ENCODE data around the gene ALK. TPM values are rescaled to one million over a fixed set of nuclear protein-coding genes. Genes with fewer than 3 reads are reported as not detected.

The ALK gene
- total RNA-seq, 1 experiment from 2014 or later: 0.87 TPM

DNA sequence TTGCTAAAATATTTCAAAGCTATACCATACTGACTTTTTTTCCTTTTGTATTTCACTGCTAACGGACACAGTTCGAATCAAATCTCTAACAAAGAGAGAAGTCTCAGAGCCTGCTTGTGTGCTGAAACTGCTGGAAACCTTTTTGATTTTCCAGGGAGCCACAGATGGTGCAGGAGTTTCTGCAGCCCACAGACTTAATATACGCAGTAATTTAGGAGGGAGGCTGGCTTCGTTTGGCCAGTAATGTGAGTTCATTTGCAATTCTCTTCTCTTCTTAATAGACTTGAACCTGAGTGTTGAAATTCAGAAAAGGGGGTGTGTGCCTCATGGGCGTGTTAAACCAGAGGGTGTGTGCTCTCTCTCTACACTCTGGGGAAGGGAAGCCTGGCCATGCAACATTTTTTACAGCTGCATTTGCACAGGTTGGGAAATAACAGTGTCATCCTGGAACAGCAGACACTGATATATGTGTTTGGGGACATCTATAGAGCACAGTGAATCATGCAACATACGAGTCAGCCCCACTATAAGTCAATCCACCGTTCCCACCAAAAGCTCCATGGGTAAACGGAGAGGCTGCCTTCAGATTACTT, 473.2 kb downstream of the ALK start:
- Histone ChIP-seq H3K27ac (ENCODE audit: low read length) (no peak overlapping the region), H2AFZ (ENCODE audit: low read length) (no peak overlapping the region), H3F3A (ENCODE audit: low read length, unreplicated experiment) (no peaks in the 10 kb centered on the region), H3K36me3 (ENCODE audit: low read depth, low read length) (no peaks in the 10 kb centered on the region), H3K4me2 (ENCODE audit: low read length) (no peak overlapping the region), H3K27me3 (ENCODE audit: low read length) (no peaks in the 10 kb centered on the region), H3K4me3 (ENCODE audit: low read length) (no peak overlapping the region), H3K9me2 (replicated peaks; ENCODE audit: low read length) (no peaks in the 10 kb centered on the region), H3K9ac (ENCODE audit: low read length) (no peak overlapping the region), H4K20me1 (ENCODE audit: low read length) (no peaks in the 10 kb centered on the region), H3K4me1 (ENCODE audit: insufficient read depth, low read length) (peaks cover 15% of the 10 kb centered on the region), H3K79me2 (ENCODE audit: low read length) (no peaks in the 10 kb centered on the region), H3K9me3 (ENCODE audit: low read length) (no peaks in the 10 kb centered on the region)
- TF ChIP-seq EZH2phosphoT487 (IDR thresholded peaks at IDR 0.05; ENCODE audit: borderline replicate concordance, low read length) (no peak), EZH2 (IDR thresholded peaks at IDR 0.05; ENCODE audit: low read length, unreplicated experiment) (no peak)
- TF ChIP-seq, protein P1, sequence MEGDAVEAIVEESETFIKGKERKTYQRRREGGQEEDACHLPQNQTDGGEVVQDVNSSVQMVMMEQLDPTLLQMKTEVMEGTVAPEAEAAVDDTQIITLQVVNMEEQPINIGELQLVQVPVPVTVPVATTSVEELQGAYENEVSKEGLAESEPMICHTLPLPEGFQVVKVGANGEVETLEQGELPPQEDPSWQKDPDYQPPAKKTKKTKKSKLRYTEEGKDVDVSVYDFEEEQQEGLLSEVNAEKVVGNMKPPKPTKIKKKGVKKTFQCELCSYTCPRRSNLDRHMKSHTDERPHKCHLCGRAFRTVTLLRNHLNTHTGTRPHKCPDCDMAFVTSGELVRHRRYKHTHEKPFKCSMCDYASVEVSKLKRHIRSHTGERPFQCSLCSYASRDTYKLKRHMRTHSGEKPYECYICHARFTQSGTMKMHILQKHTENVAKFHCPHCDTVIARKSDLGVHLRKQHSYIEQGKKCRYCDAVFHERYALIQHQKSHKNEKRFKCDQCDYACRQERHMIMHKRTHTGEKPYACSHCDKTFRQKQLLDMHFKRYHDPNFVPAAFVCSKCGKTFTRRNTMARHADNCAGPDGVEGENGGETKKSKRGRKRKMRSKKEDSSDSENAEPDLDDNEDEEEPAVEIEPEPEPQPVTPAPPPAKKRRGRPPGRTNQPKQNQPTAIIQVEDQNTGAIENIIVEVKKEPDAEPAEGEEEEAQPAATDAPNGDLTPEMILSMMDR (conservative IDR thresholded peaks at IDR 0.05; ENCODE audit: low read depth, low read length): no peak
- DNase-seq: peak; percentile 29
- ChIA-PET POLR2A (ENCODE audit: unreplicated experiment) (no interaction called here), CTCF (no interaction called here)
- intact Hi-C loops (cut with micrococcal nuclease): no loop called here
- no peak for ATAC-seq
- no TSS peak for BruUV-seq (replicated peaks)

DNA sequence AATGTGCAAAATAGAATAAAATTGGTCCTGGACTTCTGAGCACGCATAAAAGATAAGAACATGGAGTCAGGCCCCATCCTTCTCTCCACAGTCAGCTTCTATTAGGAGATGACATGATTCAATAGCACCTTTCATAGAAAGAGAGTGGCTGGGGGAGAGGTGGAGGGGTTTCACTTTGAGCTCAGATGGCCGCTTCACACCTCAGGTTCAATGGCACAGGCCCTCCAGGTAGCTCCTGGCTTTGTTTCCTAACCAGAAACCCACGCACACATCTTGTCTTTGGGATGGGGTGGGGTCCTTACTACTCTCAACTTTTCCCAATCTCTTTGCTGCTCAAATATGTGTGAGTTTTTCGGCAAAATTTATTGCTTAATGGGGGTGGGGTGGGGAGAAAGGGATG, 473.9 kb downstream of the ALK start:
- Histone ChIP-seq H3K4me1 (ENCODE audit: insufficient read depth, low read length) (peaks cover 22% of the 10 kb centered on the region), H4K20me1 (ENCODE audit: low read length) (no peaks in the 10 kb centered on the region), H3K4me2 (ENCODE audit: low read length) (no peak overlapping the region), H3K9me3 (ENCODE audit: low read length) (no peaks in the 10 kb centered on the region), H3K36me3 (ENCODE audit: low read depth, low read length) (no peaks in the 10 kb centered on the region), H3K27me3 (ENCODE audit: low read length) (no peaks in the 10 kb centered on the region), H3F3A (ENCODE audit: low read length, unreplicated experiment) (no peaks in the 10 kb centered on the region), H3K27ac (ENCODE audit: low read length) (no peak overlapping the region), H3K79me2 (ENCODE audit: low read length) (no peaks in the 10 kb centered on the region), H2AFZ (ENCODE audit: low read length) (no peak overlapping the region), H3K9ac (ENCODE audit: low read length) (no peak overlapping the region), H3K9me2 (replicated peaks; ENCODE audit: low read length) (no peaks in the 10 kb centered on the region), H3K4me3 (ENCODE audit: low read length) (no peak overlapping the region)
- ChIA-PET POLR2A (ENCODE audit: unreplicated experiment) (no interaction called here), CTCF (no interaction called here)
- BruUV-seq (replicated peaks): no TSS peak
- TF ChIP-seq EZH2phosphoT487 (IDR thresholded peaks at IDR 0.05; ENCODE audit: borderline replicate concordance, low read length): no peak
- TF ChIP-seq, protein P1 (conservative IDR thresholded peaks at IDR 0.05; ENCODE audit: low read depth, low read length): no peak
- TF ChIP-seq EZH2 (IDR thresholded peaks at IDR 0.05; ENCODE audit: low read length, unreplicated experiment): no peak
- DNase-seq: no peak
- intact Hi-C loops (cut with micrococcal nuclease): no loop called here
- ATAC-seq: no peak

DNA sequence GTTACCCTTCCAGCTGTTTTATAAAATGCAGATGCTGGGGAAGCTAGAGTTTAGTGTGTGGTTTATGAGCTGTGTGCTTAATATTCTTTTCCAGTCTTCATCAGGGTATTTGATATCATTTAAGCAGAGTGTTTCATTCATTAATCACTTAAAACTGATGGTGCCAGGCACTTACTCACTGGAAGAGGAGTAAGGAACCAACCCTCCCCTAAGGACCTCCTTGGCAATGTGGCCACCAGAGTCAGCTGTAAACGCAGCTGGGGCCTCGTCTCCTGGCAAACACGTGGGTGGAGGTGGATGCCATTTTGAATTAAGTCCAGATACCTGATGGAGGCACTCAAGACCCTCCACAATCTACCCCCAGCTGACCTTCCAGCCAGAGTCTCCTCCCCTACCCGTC, 474.5 kb downstream of the ALK start:
- ATAC-seq: no peak
- H3K4me3 ChIP-seq (ENCODE audit: low read length): no peak overlapping the region
- H3F3A ChIP-seq (ENCODE audit: low read length, unreplicated experiment): no peaks in the 10 kb centered on the region
- BruUV-seq (replicated peaks): no TSS peak
- H3K4me2 ChIP-seq (ENCODE audit: low read length): no peak overlapping the region
- H3K4me1 ChIP-seq (ENCODE audit: insufficient read depth, low read length): peaks cover 24% of the 10 kb centered on the region
- H3K79me2 ChIP-seq (ENCODE audit: low read length): no peaks in the 10 kb centered on the region
- DNase-seq: no peak
- no peaks in the 10 kb centered on the region for H3K36me3 ChIP-seq (ENCODE audit: low read depth, low read length)
- no peaks in the 10 kb centered on the region for H4K20me1 ChIP-seq (ENCODE audit: low read length)
- no peaks in the 10 kb centered on the region for H3K9me2 ChIP-seq (replicated peaks; ENCODE audit: low read length)
- TF ChIP-seq EZH2phosphoT487 (IDR thresholded peaks at IDR 0.05; ENCODE audit: borderline replicate concordance, low read length) (no peak), EZH2 (IDR thresholded peaks at IDR 0.05; ENCODE audit: low read length, unreplicated experiment) (no peak)
- TF ChIP-seq, protein P1 (conservative IDR thresholded peaks at IDR 0.05; ENCODE audit: low read depth, low read length): no peak
- no peaks in the 10 kb centered on the region for H3K27me3 ChIP-seq (ENCODE audit: low read length)
- ChIA-PET CTCF (no interaction called here), POLR2A (ENCODE audit: unreplicated experiment) (no interaction called here)
- no peak overlapping the region for H3K27ac ChIP-seq (ENCODE audit: low read length)
- H3K9ac ChIP-seq (ENCODE audit: low read length): no peak overlapping the region
- H3K9me3 ChIP-seq (ENCODE audit: low read length): no peaks in the 10 kb centered on the region
- H2AFZ ChIP-seq (ENCODE audit: low read length): no peak overlapping the region
- intact Hi-C loops (cut with micrococcal nuclease): no loop called here
